Left forelimb (tissue), 1 donor: Measurements from ENCODE around the gene ZNF827.

Experiments used
- DNase-seq: peaks from one replicate; pipeline ENCODE4 v3.0.0-alpha.2; 2018; ENCODE audit warnings: low spot score

The ZNF827 gene

DNA sequence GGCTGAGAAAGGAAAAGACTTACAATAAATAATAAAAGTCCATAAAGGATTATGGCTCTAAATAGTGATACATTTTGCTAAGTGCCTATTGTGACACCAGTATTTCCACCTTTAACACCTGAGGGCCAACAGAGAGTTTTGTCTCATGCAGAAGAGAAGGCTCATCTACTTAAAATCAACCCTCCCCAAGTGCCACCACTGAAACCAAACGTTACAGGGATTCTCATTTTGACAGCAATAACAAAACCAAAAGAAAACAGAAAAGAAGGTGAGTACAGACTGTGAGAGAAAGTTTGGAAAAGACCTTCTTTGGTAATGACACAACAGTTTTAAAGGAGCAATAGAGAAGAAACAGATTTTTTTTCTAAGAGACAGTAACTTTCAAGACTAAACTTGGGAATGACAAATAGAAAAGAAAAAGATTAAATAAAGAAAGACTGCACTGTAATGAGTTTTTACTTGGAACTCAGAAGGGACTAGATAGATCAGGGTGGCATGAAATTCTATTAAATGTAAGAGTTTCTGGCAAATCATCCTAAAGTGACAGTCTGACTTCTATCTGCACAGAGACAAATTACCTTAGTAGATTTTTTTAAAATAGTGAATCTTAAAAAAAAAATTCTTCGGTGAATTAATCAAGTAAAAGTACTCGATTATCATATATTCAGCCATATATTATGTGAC, 109.7 kb downstream of the ZNF827 start:
- DNase-seq: no peak

DNA sequence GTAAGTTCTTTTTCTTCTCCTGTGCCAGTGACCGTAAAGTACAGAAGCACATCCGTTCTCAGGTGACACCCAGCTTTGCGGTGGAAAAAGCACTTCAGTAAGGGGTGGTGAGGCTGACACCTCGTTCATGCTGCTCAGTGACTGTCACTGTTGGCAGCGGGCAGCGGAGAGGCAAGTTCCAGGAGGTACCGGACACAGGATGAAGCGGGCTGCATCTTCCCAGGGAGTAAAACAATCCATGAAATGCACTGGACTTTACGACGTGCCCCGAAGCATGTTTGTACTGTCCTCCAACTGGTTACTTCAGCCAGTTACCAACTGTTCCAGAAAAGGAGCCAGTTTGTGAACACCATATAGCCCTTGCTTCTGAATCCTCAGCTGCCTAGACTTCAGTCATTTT, 110.7 kb downstream of the ZNF827 start:
- no peak for DNase-seq

GRCh38 chr4:145825255-145825654, 113.4 kb downstream of the ZNF827 start:
- DNase-seq: no peak

DNA sequence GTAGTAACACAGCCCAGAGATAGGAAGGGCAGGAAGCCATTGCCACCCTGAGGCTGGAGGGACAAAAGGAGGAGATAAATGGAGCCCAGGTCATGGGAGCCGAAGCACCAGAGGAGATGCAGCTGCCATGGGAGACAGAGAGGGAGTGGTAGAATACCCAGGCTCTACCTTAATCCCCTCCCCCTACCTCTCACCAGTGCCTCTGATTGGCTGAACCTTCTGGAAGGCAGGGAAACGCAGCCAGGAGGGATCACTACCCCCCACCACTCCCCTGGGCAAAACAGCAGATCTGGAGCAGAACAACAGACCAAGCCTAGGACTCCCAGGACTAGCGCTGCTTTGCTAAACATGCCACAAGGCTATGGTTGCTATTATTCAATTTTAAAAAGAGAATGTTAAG, 114.2 kb downstream of the ZNF827 start:
- DNase-seq: no peak

GRCh38 chr4:145823743-145824142, 114.9 kb downstream of the ZNF827 start:
- DNase-seq: no peak

DNA sequence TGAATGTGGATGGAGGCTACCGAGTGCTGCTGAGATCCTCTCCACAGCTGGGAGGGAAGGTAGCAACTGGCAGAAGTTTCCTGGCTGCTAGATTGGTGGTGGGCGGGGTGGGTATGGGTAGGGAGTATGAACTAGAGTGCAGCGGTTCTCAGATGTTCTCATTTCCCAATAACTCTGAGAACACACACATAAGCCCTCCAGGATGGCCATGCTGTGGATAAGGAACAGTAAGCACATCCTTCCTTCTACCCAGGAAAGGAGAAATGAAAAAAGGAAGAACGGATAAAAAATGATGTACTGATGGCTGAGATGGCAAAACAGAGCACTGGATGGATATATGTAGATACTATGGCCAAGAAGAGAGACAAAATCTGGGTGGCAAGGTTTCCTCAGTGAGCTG, 116.0 kb downstream of the ZNF827 start:
- no peak for DNase-seq

DNA sequence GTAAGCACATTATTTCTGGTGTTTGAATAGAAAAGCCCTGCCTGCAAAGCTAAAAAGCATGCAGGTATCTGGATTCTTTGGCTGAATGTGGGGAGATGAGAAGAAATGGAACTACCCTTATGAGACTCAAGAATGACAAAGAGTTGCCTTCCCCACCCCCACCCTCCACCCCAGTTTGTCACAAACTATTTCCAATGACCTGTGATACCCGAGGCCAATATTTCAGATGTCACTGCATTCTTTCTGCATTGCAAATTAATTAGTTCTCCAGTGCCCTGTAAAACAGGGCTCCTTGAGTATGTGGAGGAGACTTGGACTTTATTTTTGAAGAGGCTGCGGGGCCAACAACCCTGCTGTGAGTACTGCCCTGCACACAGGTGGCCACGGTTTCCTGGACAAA, 116.4 kb downstream of the ZNF827 start:
- no peak for DNase-seq

DNA sequence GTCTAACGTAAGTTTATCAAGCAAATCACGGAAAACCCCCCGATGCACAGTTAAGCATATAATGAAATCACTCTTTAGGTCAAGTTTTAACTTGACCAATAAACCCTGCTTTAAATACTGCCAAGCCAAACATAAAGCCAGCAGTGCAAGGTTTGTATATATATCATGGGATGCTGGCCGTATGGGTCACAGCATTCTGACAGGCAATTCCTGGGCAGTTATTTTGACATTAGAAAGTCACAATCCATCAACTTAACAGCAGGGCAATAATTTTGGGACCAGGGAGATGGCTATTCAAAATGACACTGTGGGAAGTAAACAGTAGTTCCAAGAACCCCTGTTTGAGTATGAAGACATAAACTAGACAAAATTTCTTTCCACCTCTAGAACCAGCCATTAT, 116.9 kb downstream of the ZNF827 start:
- no peak for DNase-seq

DNA sequence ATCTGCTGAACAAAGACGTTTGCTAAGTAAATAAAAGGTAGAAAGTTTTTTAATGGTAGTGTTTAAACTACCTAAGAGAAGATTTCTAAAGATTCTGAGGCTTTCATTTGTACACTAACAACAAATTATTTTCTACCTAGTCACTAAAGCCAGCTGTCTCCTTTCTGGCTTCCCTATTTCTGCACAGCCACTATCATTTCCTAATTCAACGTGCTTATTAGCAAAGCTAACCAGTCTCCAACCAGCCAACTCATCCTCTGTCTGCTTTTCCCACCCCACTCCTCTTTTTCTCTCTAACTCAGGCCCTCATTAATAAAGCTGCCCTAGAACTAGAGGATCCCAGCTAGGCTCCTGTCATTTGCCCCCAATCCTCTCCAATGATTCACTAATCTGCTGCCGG, 118.2 kb downstream of the ZNF827 start:
- DNase-seq: no peak

- DNase-seq: no peak
Observed at GRCh38 chr4:145819853-145820181, 118.8 kb downstream of the ZNF827 start.

DNA sequence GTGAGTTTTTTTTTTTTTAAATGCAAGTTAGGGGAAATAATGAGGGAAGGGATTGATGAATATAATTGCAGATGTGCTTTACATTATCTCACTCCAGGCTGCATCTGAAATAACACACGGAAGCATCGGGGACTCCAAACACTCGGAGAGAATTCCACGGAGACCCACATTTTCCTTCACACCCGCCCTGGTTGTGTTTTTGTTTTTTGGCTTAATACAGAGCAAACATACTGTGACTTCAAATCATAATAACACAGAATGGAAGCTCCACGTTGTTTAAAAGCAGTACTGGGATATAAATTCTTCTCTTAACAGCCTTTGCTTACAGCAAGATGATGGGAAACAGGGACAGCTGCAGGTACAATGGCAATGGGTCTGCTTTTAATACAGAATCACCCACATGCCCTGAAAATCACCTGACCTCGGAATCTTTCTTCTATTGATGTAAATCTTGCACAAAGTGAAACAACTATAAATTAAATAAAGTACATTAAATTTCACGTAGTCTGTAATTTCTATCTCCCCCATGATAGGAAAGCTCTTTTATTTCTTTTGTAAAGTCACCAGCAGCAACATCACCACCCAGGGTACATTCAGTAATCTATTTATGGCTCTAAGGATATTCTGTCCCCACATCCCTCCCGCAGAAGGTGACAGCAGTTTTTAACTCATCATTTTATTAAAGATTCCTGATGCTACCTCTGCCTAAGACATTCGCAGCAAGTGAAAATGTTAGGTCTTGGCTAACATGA, 119.3 kb downstream of the ZNF827 start:
- DNase-seq: no peak

DNA sequence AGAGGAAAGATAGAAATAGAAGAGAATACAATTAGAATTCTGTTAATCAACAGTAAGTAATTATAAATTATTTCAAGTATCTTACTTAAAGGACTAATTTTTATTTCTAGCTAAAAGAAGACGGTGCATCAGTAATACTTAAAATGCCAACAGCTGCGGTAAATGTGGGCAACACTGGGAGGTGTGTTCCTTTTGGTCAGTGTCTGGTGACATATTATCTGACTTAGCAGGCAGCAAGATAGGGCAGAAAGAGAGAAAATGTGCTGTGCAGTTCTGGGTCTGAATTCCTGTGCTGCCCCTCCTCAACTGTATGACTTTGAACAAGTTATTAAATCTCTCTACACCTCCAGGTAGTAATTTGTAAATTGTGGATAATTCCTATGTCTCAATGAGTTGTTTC, 120.6 kb downstream of the ZNF827 start:
- no peak for DNase-seq

DNA sequence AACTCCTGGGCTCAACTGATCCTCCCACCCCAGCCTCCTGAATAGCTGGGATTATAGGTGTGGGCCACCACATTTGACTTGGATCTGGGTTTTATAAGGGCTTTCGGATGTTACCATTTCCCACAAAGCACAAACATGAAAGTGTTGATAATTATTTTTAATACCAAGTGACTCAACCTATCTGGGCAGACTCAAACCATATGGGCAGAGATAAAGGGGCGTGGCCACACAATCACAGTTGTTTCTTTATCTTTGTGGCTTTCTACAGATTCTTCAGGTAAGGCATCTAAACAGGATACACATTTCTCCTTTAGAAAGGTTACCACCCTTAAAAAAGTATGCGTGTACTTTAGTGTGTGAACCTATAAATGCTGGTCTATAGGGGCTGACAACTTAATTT, 122.5 kb downstream of the ZNF827 start:
- DNase-seq: no peak

DNA sequence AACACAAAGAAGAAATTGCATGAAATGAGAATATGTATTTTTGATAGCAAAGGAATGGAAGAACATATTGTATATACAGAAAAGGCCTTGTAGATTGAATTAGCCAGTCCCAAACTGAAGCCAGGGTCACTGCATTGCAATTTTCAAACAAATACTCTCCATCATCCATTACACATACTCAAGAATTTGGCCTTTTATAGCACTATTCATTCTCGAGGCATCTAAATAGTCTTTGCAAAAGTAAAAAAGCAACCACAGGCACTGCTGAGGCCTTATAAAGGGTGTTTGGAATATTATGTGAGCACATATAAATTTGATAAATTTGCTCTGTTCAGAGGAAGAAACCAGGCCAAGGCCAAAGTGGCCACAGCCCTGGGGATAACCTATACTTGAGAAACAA, 123.0 kb downstream of the ZNF827 start:
- DNase-seq: no peak

DNA sequence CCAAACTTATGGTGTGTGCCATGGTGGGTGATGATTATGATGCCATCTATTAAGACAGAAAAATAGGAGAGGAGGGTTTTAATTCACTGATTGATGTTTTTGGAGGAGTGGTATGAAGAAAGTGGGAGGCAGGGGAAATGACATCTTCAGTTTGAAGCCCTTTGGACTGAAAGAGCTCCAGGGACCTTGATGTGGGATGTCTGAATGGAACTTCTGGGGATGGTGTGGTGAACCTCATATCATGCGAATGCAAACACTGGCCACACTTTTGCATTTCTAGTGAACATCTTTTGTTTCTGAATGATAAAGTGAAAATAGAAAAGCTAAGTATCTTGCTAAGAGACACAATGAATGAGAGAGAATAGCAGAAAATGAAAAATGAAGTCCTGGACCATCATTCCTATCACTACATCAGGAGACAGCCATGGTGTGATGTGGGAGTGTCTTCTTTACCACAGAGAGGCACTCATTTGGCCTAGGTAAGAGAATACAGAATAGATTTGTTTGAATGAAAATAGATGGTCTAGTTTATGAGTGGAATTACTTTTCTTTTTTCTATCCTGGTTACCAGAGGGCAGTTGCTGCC, 123.5 kb downstream of the ZNF827 start:
- DNase-seq: no peak

DNA sequence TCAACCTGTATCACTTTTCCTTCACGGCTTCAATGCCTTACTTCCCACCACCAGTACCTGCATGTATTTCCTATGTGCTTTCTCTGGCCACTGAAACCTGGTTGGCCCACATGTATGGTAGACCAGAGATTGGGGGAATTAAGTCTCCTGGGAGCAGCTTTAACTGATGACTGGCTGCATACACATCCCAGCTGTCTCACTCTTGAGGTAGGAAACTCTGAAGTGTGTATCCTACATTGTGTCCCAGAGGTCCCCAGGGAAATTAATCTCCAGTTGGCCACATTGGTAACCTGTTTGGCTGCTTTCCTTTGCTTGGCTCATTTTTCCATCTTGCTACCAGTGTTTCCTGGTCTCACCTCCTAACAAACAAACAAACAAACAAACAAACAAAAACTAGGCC, 124.4 kb downstream of the ZNF827 start:
- no peak for DNase-seq

GRCh38 chr4:145812919-145813318, 125.7 kb downstream of the ZNF827 start:
- DNase-seq: no peak

GRCh38 chr4:145808848-145809512, 129.6 kb downstream of the ZNF827 start:
- no peak for DNase-seq

GRCh38 chr4:145808021-145808650, 130.5 kb downstream of the ZNF827 start:
- no peak for DNase-seq

DNA sequence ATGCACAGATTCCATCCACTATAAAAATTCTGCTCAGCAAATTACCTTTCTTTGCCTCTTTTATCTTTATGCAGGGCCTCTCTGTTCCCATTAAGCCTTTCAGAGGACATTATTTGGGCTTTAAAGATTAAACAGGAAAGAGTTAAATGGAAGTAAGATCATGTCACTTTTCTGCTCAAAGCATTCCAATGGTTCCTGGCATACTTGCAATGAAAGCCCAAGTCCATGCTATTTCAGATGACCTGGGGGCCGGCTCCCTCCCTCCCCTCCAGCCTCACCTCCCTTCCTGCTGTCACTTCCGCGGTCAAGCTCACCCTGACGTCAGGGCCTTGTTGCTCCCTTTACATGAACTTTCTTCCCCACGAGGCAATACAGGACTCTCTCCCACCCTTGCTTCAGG, 133.1 kb downstream of the ZNF827 start:
- DNase-seq: no peak

DNA sequence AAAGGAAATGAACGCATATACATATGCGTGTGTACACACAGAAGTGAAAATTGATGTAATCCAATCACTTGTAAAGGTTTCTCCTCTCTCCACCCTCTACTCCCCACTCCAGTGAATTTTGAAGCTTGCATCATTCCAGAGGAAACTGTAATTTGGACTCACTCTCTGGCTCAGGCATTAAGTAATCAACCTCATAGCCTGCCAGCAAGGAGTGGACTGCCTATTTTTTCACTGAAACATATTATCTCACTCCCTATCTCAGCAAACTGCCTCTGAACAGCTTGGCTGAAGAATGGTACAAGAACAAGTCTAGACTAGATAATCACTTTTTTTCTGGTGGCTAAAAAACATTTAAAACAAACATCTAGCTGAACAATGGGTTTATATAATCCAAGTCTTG, 134.5 kb downstream of the ZNF827 start:
- DNase-seq: no peak

DNA sequence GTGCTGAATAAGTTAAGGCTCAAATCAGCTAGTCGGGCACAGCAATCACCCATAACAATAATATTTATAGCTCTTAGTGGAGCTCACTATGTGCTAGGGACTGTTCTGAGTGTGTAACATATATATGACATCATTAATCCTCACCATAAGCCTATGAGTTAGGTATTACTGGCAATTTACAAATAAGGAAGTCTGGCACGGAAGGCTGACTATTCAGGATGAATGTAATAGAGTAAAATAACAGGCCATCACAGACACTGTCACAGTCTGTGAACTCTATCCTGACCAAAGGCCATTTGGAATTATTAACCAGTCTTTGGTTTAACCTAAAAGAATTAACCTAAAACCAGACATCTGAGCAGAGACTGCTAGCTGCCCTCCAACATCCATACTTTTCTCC, 139.4 kb downstream of the ZNF827 start:
- no peak for DNase-seq

GRCh38 chr4:145797278-145797677, 141.3 kb downstream of the ZNF827 start:
- DNase-seq: no peak
